HepG2 (cell line): Measurements from ENCODE around the gene GGTLC2. TPM values are rescaled to one million over a fixed set of nuclear protein-coding genes. Genes with fewer than 3 reads are reported as not detected.

ENCODE experiments used
- IKZF1 ChIP-seq: fragments of 450-650 bp; IDR thresholded peaks from 2 replicates; pipeline ENCODE4 v1.7.1; 2016
- NONO ChIP-seq, 2 experiments: fragments of 450-650 bp in 1 of 2; sonication (generic) in 1 of 2; formaldehyde crosslinking in 1 of 2; IDR thresholded peaks in 1 of 2; conservative IDR thresholded peaks in 1 of 2; 2 replicates each; pipeline versions ENCODE4 v1.6.1 to v1.8.0; 2017 to 2022; ENCODE audit warnings: mild to moderate bottlenecking in 1 of 2, missing genetic modification reagents in 1 of 2, moderate library complexity in 1 of 2
- ZNF143 ChIP-seq: sonication (generic); formaldehyde crosslinking; IDR thresholded peaks from 2 replicates; pipeline ENCODE4 v1.4.0; 2020; ENCODE audit warnings: missing genetic modification reagents
- ZNF225 ChIP-seq: sonication (generic); formaldehyde crosslinking; IDR thresholded peaks from 2 replicates; pipeline ENCODE4 v1.4.0; 2020; ENCODE audit warnings: mild to moderate bottlenecking, missing genetic modification reagents
- polyA plus RNA-seq, 8 experiments: library from polyadenylated mRNA; depleted of rRNA in 3 of 8; stranded (reverse) in 7 of 8; unstranded in 1 of 8; fragments of >200 nt; fragmentation: Illumina TruSeq in 4 of 8; extraction: Trizol in 4 of 8; gene quantifications; 2 replicates each; pipeline versions ENCODE4 v1.2.1 to v1.2.3, GENCODE V29; 2011 to 2016; ENCODE audit warnings: low read depth in 4 of 8, missing spikeins in 1 of 8, mixed read lengths in 1 of 8; ENCODE audit not compliant: insufficient read depth in 1 of 8
- small RNA-seq, 3 experiments: library from RNA; depleted of rRNA; stranded (forward); fragments of <200 nt; gene quantifications; one replicate each; pipeline ENCODE3, GENCODE V24; 2012; ENCODE audit warnings: low read depth in 2 of 3, low replicate concordance in 1 of 3; ENCODE audit not compliant: insufficient read length in 3 of 3, insufficient read depth in 2 of 3
- total RNA-seq, 5 experiments: library from RNA; depleted of rRNA; stranded (reverse); fragments of >200 nt; fragmentation: Illumina TruSeq; extraction: Trizol; gene quantifications; 2 replicates each; pipeline ENCODE4 v1.2.3, GENCODE V29; 2016; ENCODE audit warnings: low read depth in 1 of 5
- TF ChIP-seq, protein P1 (sequence below): sonication (generic); formaldehyde crosslinking; IDR thresholded peaks from 2 replicates; pipeline ENCODE4 v1.8.0; 2022; ENCODE audit warnings: mild to moderate bottlenecking, missing genetic modification reagents, borderline replicate concordance
- TF ChIP-seq, protein P2 (sequence below): IDR thresholded peaks from 2 replicates; pipeline ENCODE4 v1.6.1; 2012; ENCODE audit warnings: low read depth, low read length, improper control_type of control experiment

Gene GGTLC2
- total and polyA plus RNA-seq, 2 of the 13 experiments (the other 11 are each of a cell fraction or from before 2014, with no cell fraction given) = not detected

DNA sequence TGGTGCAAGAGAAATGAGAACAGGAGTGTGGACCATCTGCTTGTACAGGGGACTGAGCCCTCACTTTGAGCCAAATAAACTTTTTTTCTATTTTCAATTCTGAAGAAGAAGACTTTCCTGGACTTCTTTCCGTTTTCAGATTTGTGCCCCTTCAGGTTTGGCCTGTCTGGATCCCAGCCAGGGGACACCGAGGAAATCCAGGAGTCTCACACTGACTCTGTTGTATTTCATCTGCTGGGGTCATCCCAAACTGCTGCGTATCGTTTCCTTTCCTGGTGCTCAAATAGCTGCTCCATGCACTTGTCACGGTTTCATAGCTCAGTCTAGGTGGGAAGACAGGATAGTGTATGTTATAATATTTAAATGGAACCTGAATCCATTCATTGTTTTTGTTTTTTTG, 51.7 kb downstream of the GGTLC2 start (continued):
- TF ChIP-seq, protein P1, sequence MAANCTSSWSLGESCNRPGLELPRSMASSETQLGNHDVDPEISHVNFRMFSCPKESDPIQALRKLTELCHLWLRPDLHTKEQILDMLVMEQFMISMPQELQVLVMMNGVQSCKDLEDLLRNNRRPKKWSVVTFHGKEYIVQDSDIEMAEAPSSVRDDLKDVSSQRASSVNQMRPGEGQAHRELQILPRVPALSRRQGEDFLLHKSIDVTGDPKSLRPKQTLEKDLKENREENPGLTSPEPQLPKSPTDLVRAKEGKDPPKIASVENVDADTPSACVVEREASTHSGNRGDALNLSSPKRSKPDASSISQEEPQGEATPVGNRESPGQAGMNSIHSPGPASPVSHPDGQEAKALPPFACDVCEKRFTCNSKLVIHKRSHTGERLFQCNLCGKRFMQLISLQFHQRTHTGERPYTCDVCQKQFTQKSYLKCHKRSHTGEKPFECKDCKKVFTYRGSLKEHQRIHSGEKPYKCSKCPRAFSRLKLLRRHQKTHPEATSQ = no peak
- TF ChIP-seq, protein P2, sequence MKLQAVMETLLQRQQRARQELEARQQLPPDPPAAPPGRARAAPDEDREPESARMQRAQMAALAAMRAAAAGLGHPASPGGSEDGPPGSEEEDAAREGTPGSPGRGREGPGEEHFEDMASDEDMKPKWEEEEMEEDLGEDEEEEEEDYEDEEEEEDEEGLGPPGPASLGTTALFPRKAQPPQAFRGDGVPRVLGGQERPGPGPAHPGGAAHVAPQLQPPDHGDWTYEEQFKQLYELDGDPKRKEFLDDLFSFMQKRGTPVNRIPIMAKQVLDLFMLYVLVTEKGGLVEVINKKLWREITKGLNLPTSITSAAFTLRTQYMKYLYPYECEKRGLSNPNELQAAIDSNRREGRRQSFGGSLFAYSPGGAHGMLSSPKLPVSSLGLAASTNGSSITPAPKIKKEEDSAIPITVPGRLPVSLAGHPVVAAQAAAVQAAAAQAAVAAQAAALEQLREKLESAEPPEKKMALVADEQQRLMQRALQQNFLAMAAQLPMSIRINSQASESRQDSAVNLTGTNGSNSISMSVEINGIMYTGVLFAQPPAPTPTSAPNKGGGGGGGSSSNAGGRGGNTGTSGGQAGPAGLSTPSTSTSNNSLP = no peak
- TF ChIP-seq ZNF225 = no peak
- no peak for TF ChIP-seq ZNF143 (CRISPR knock-in tag)
- no peak for TF ChIP-seq IKZF1
- no peak for TF ChIP-seq NONO (IDR thresholded peaks at IDR 0.05)
- no peak for TF ChIP-seq NONO (CRISPR knock-in tag; conservative IDR thresholded peaks at IDR 0.05)

Small RNA genes lying within 50 kb of the gene (small RNA-seq; reads per million reads assigned to genes)
- gene AC244250.2 (0 reads per million in 3 experiments), gene IGLV3-29 (0 reads per million in 3 experiments), gene IGLVVI-25-1 (0 reads per million in 3 experiments)

Other genes starting within 250 kb of the GGTLC2 start
- 3.7 and 6.1 TPM in 2 replicates for gene ZNF280B, start 135.9 kb upstream of the GGTLC2 start, total RNA-seq (2016; rRNA removed; fragmentation: Illumina TruSeq; extraction: Trizol)
- 3.3 and 3.9 TPM in 2 replicates for gene ZNF280B, start 135.9 kb upstream of the GGTLC2 start, polyA plus RNA-seq (2011; rRNA removed)
- gene ZNF280A, start 124.3 kb upstream of the GGTLC2 start, total RNA-seq (2016; rRNA removed; fragmentation: Illumina TruSeq; extraction: Trizol) = 2.9 and 4.4 TPM in 2 replicates
- 1.1 and 1.4 TPM in 2 replicates for gene ZNF280A, start 124.3 kb upstream of the GGTLC2 start, polyA plus RNA-seq (2011; rRNA removed)
- gene PRAME, start 85.3 kb upstream of the GGTLC2 start, total RNA-seq (2016; rRNA removed; fragmentation: Illumina TruSeq; extraction: Trizol) = 0.11 and 0.45 TPM in 2 replicates
- gene PRAME, start 85.3 kb upstream of the GGTLC2 start, polyA plus RNA-seq (2011; rRNA removed) = 0.83 and 1.1 TPM in 2 replicates
- not detected in 2 replicates for gene IGLL5, start 243.2 kb downstream of the GGTLC2 start, total RNA-seq (2016; rRNA removed; fragmentation: Illumina TruSeq; extraction: Trizol)
- gene IGLL5, start 243.2 kb downstream of the GGTLC2 start, polyA plus RNA-seq (2011; rRNA removed) = not detected in 2 replicates